Panc1 (cell line): ENCODE results near the gene PITX2.

Source experiments
- POLR2AphosphoS5 ChIP-seq: IDR thresholded peaks from 2 replicates; pipeline ENCODE4 v1.6.1; 2012; ENCODE audit warnings: mild to moderate bottlenecking, low read depth, low read length, moderate library complexity
- TCF7L2 ChIP-seq: IDR thresholded peaks from 2 replicates; pipeline ENCODE4 v1.6.1; 2011; ENCODE audit warnings: mild to moderate bottlenecking, low read depth, low read length, inconsistent platforms
- TF ChIP-seq, protein P1 (sequence below): fragments of 450-650 bp; IDR thresholded peaks from 2 replicates; pipeline ENCODE4 v1.5.1; 2017; ENCODE audit warnings: mild to moderate bottlenecking
- TF ChIP-seq, protein P2 (sequence below), 2 experiments: IDR thresholded peaks; 2 replicates each; pipeline ENCODE4 v1.6.1; 2011 to 2012; ENCODE audit warnings: low read depth in 2 of 2, control low read depth in 1 of 2, low read length in 1 of 2, mild to moderate bottlenecking in 1 of 2, moderate library complexity in 1 of 2; ENCODE audit not compliant: insufficient read depth in 1 of 2

DNA sequence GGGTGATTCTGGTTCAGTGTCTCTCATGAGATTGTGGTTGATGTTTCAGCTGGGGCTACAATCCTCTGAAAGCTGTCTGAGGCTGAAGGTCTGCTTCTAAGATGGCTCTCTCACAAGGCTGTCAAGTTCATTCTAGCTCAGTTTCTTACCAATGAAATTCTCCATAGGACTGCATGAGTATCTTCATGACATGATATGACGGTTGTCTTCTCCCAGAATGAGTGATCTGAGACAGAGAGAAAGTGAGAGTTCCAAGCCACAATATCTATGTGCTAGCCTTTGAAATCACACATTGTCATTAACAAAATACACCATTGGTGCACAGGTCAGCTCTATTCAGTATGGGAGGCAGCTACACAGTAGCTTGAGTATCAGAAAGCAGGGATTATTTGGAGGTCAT is 27.3 kb downstream of the PITX2 start:
- TF ChIP-seq POLR2AphosphoS5 (no peak), TCF7L2 (no peak)
- TF ChIP-seq, protein P1, sequence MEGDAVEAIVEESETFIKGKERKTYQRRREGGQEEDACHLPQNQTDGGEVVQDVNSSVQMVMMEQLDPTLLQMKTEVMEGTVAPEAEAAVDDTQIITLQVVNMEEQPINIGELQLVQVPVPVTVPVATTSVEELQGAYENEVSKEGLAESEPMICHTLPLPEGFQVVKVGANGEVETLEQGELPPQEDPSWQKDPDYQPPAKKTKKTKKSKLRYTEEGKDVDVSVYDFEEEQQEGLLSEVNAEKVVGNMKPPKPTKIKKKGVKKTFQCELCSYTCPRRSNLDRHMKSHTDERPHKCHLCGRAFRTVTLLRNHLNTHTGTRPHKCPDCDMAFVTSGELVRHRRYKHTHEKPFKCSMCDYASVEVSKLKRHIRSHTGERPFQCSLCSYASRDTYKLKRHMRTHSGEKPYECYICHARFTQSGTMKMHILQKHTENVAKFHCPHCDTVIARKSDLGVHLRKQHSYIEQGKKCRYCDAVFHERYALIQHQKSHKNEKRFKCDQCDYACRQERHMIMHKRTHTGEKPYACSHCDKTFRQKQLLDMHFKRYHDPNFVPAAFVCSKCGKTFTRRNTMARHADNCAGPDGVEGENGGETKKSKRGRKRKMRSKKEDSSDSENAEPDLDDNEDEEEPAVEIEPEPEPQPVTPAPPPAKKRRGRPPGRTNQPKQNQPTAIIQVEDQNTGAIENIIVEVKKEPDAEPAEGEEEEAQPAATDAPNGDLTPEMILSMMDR, result no peak
- TF ChIP-seq, protein P2, sequence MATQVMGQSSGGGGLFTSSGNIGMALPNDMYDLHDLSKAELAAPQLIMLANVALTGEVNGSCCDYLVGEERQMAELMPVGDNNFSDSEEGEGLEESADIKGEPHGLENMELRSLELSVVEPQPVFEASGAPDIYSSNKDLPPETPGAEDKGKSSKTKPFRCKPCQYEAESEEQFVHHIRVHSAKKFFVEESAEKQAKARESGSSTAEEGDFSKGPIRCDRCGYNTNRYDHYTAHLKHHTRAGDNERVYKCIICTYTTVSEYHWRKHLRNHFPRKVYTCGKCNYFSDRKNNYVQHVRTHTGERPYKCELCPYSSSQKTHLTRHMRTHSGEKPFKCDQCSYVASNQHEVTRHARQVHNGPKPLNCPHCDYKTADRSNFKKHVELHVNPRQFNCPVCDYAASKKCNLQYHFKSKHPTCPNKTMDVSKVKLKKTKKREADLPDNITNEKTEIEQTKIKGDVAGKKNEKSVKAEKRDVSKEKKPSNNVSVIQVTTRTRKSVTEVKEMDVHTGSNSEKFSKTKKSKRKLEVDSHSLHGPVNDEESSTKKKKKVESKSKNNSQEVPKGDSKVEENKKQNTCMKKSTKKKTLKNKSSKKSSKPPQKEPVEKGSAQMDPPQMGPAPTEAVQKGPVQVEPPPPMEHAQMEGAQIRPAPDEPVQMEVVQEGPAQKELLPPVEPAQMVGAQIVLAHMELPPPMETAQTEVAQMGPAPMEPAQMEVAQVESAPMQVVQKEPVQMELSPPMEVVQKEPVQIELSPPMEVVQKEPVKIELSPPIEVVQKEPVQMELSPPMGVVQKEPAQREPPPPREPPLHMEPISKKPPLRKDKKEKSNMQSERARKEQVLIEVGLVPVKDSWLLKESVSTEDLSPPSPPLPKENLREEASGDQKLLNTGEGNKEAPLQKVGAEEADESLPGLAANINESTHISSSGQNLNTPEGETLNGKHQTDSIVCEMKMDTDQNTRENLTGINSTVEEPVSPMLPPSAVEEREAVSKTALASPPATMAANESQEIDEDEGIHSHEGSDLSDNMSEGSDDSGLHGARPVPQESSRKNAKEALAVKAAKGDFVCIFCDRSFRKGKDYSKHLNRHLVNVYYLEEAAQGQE (IDR thresholded peaks at IDR 0.05; ENCODE audit: insufficient read depth in 1 of 2, low read depth in 2 of 2, low read length in 1 of 2), result no peak
